Stimulated activated CD8-positive, alpha-beta memory T cell treated with anti-CD3 and anti-CD28 coated beads, Interleukin-7, amount 100 ng/mL, for 24 hours (primary cell): ENCODE data around the gene PI4KA.
"Not testable (repeated sequence)": the region's sequence is repeated elsewhere in the genome, so short reads cannot be mapped to it uniquely, and the experiment has no call there.

Experiments
- DNase-seq: peaks from one replicate; pipeline ENCODE4 v3.0.0-alpha.2; 2020; ENCODE audit warnings: low read depth

PI4KA gene

DNA sequence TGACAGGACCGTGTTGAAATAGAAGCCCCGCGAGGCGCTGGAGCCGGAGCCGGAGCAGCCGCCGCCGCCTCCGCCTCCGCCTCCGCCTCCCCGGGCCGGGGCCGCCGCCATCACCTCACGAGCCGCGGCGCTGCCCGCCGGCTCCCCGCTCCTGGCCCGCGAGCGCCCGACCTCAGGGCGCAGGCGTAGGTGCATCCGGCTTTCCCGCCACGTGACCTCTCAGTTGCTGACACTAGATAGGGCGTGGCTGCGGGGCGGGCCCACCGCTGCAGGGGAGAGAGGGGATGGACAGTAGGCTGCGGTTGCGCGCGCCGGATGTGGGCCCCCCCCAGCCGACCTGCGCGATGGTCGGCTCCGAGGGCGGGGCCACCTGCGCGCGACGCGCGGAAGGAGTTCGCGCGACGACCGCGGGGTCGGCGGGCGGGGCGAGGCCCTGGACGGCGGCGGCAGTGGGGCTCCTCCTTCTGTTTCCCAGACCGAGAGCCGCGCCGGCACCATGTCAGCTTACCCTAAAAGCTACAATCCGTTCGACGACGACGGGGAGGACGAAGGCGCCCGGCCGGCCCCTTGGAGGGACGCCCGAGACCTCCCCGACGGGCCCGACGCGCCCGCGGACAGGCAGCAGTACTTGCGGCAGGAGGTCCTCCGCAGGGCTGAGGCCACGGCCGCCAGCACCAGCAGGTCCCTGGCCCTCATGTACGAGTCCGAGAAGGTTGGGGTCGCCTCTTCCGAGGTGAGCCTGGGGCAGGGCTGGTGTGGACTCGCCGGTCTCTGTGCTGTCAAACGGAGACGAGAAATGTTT lies at the start of gene PI4KA, which contains the start of gene SNAP29:
TSS of gene PI4KA (minus strand) at position 197 of the 802 bp plus-strand sequence. CDS start at position 111, 86 bp downstream.
TSS of gene SNAP29 (plus strand) at position 393 of the 802 bp plus-strand sequence. CDS start at position 497, 104 bp downstream.
- DNase-seq, result peak; percentile 96

DNA sequence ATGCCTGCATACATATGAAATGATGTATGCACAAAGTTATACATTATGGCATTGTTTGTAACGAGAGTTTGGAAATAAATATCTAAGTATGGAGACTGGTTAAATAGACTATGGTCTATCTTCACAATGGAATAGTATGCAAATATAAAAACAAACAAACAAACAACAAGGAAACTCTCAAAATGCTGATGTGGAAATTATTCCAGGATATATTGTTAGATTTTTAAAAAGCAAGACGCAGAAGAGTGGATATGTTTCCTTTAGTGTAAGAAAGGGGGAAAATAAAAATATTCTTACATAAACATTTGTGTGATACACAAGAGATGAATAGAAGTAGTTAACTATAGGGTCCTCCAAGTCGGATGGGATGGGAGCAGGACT lies 47.8 kb upstream of the PI4KA start:
- DNase-seq, result no peak

DNA sequence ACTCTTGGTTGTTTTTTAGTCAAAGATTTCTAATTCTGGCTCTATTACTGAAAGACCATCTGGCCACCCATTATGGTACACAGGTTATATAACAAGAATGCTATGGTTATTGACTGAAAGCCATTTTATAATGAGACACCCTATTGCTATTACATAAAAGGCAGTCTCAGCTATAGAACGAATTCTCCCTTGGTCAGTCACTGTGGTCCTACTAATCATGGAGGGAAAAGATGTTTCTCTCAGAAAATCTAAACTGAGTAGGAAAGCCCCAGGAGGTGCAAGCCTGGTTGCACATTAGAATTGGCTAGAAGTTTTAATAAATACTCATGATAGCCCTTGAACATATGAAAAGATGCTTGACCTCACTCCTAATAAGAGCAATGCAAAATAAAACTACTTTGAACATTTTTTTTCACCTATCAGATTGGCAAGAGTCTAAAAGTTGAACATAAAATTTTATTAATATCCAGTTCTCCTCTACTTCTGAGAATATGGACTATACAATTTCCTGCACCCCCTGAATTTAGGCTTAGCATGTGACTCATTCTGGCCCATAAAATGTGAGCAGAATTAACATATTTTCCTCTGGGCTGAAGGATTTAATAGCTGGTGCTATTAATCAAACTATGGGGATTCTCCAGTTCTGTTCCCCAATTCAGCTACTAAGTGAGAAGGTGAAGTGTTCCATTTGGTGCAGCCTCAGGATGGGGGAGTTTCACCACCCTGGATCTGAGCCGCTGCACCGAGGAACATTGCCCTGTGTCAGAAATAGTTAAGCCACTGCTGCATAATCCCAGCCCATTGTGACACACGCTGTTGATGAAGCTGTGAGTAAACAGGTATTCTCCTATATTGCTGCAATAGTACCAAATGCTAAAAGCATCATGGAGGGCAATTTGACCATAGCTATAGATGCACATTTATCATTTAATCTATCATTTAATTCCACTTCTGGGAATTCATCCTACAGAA lies 47.1 kb upstream of the PI4KA start:
- DNase-seq, result no peak

DNA sequence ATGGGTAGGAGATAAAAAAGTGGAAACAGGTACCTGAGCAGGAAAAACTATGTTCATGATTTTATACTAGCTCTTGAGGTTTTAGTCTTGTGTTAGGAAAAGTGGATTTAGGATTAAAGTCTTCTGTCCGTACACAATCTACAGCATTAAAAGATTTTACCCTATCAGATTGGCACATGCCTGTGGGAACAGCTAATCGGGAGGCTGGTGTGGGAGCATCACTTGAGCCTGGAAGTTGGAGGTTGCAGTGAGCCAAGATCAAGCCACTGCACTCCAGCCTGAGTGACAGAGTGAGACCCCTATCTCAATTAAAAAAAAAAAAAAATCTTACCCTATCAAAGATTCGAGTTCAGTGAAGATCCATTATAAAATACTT lies 46.4 kb upstream of the PI4KA start:
- DNase-seq, result no peak

DNA sequence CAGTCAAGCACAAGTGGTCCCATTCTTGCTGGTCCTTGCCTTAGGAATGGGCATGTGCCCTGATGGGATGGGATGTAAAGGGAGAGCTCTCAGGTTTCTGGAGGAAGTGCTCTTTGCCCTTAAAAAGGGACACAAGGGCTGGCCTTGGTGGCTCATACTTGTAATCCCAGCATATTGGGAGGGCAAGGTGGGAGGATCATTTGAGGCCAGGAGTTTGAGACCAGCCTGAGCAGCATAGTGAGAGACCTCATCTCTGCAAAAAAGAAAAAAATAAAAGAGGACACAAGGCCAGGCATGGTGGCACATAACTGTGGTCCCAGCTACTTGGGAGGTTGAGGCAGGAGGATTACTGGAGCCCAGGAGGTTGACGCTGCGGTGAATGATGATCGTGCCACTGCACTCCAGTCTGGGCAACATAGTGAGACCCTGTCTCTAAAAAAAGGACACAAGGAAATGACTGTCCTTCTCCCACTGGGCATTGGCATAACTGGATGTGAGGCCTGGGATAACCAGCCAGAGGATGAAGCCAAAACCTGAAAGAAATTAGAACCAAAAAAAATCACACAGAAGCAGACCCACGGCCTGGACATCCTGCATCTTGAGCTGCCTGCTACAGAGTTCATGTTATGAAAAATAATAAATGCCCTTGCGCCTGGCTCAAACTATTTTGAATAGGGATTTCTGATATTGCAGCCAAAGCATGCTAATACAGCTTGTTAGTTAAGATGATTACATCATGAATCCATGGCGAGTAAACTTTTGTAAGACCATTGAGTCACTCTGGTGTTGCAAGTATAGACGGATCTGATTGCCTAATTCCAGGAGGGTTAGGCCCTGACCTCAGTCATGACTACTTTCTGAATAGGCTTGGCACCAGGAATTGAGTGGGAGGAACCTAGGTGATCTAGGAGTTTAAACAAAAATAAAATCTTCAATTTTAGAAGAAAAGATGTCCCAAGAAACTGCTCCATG lies 45.7 kb upstream of the PI4KA start:
- no peak for DNase-seq

DNA sequence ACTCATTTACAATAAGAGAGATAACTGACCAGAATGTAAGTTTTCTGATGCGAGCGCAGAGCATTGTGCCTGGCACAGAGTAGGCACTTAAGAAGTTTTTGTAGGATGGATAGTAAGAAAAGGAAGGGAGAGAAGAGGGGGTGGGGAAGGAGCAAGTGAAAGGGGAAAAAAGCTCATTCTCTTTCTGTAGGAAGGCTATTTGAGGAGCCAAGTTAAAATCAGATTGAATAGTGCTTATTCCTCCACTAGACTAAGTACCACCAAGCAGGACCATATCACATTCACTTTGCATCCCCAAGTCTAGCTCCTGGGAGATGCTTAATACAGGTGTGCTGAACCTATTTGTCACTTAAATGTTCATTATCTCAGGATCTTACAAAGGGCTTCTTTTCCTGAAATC lies 44.5 kb upstream of the PI4KA start:
- DNase-seq, result no peak

DNA sequence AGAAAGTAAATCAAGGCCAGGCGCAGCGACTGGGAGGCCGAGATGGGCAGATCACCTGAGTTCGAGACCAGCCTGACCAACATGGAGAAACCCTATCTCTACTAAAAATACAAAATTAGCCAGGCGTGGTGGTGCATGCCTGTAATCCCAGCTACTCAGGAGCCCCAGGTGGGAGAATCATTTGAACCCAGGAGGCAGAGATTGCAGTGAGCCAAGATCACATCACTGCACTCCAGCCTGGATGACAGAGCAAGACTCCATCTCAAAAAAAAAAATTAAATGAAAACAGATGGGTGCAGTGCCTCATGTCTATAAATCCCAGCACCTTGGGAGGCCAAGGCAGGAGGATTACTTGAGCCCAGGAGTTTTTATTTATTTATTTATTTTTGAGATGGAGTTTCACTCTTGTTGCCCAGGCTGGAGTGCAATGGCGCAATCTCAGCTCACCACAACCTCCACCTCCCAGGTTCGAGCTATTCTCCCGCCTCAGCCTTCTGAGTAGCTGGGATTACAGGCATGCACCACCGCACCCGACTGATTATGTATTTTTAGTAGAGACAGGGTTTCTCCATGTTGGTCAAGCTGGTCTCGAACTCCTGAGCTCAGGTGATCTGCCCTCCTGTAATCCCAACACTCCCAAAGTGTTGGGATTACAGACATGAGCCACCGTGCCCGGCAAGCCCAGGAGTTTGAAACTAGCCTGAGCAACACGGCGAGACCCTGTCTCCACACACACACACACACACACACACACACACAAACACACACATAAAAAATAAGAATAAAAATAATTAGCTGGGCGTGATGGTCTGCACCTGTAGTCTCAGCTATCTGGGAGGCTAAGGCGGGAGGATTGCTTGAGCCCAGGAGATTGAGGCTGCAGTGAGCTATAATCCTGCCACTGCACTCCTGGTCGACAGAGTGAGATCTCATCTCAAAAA lies 42.8 kb upstream of the PI4KA start:
- not testable (repeated sequence) for DNase-seq

DNA sequence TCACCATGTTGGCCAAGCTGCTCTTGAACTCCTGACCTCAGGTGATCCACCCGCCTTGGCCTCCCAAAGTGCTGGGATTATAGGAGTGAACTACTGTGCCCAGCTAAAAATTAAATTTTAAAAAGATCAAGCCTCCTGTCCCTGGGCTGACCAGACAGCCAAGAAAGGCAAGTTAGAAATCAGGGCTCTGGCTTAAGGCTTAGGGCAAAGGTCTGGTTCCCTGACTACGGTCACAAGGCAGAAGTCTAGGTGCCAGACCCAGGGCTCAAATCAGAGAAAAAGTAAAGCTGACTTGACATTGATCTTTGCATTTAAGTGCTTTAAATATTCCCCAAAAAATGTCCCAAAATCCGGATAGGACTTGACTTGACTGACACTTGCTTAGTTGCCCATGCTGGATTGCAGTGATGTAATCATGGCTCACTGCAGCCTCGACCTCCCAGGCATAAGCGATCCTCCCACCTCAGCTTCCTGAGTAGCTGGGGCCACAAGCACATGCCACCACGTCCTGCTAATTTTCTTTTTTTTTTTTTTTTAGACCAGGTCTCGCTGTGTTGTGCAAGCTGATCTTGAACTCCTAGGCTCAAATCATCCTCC lies 41.3 kb upstream of the PI4KA start:
- no peak for DNase-seq

DNA sequence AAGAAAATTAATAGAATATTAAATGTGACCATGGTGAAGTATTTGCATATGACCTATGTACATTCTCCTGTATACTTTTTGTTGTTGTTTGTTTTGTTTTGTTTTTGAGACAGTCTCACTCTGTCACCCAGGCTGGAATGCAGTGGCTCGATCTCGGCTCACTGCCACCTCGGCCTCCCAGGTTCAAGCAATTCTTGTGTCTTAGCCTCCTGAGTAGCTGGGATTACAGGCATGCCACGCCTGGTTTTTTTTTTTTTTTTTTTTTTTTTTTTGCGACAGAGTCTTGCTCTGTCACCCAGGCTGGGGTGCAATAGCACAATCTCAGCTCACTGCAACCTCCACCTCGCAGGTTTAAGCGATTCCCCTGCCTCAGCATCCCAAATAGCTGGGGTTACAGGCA lies 39.1 kb upstream of the PI4KA start:
- not testable (repeated sequence) for DNase-seq

DNA sequence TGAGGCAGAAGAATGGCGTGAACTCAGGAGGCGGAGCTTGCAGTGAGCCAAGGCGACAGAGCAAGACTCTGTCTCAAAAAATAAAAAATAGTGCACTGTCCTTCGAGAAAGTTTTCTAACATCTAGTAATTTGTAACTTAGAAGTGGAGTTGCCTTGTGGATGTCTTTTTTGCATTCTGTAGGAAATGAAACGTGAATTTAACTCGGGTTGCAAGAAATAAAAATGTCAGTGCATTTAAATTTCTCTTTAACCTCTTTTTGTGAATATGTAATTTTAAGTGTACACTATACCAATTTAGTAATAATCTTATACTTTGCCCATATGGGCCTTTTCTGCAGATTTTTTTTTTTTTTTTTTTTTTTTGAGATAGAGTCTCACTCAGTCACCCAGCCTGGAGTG lies 32.4 kb upstream of the PI4KA start:
- DNase-seq, result no peak

DNA sequence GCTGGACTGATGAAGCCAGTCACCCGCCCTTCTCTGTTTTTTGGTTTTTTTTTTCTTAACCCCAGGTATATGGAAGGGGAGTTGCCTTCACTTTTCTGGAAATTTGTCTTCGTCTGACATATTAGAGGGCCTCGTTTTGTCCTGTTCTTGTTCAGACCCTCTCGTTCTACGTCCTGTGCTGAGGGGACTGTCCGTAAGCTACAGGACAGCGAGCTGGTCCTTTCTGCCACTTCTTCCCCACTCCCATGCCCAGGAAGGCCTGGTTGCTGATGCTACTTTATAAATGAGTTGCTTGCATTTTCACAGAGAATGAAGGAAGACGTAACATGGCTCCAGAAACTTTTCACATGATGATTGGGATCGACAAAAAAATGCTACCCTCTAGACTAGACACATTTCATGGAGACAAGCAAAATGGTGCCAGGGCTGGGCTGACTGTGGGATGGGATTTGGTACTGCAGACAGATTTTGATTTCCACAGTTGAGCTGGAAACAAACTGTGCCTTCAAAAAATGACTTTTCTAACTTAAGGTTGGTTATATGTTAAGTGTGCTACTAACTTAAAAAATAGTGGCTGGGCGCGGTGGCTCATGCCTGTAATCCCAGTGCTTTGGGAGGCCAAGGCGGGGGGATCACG lies 31.4 kb upstream of the PI4KA start:
- no peak for DNase-seq

DNA sequence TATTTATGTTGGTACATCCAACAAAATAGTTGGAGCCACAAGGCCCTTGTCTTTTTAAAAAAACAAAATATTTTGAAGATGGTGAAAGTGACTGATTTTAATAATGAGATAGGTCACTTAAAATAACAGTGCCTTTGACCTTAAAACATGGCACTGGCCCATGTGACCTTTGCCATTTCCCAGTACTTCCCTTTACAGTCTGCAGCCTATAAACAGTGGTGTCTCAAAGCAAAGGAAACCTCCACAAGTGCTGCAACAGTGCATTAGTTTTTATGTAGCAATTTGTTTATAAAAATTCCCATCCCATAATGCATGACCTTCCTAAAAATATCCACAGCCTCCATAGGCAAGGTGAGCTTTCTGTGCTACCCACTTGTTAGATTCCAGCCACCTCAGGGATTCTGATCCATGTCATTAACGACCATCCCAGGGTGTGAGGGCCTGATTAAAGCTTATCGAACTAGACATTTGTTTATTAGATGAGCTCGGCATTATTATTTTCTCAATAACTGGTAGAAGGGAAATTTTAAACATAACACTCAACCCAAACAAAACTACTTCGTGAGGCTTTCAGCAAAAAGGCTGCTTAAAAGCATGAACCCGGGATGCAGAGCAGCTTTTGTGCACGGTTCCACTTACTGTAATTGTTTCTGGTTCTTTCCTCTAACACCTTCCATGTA lies 30.6 kb upstream of the PI4KA start:
- no peak for DNase-seq

DNA sequence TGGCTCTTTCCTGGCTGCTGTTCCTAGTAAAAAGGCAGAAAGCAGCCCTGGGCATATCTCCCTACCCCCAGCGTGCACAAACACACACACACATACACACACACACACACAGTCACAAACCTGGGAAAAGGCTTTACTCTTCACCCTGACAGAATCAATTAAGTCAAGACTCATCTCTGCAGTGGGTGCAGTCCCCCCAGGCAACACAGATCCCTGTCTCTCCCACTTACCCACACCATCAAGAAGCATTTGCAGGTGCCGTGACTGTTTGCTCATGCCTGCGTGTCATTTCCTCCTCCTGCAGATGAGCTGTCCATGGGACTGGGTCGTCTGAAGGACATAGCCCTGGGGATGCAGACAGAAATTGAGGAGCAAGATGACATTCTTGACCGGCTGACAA lies 28.8 kb upstream of the PI4KA start:
- DNase-seq, result no peak

DNA sequence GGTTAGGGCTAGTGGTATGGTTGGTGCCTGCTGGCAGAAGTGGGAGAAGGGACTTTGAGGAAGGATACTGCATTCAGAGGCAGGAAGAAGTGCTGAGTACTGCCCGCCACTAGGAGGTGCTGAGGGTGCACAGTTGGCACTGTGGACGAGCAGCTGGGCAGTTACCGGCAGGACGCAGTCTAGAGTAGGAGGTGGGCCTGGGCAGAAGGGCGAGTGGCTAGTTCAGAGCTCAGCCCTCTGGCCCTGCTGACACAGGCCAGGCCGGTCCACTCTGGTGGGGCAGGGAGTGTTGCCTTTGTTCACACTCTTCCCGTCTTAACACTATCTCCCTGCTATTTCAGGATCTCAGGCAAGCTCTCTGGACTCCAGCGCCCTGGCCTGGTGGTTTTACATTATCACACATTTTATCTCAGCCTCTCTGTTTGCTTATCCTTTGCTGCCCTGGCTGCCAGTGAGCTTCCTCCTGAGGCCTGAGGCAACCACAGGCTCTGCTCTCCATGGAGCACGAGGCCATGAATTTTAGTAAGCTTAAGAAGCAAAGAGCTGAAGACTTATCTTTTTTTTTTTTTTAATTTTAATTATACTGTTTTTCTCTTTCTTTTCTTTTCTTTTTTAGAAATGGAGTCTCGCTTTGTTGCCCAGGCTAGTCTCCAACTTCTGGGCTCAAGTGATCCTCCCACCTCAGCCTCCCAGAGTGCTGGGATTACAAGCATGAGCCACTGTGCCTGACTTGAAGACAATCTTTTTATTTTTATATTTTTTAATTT lies 27.1 kb upstream of the PI4KA start:
- DNase-seq, result peak; percentile 5

DNA sequence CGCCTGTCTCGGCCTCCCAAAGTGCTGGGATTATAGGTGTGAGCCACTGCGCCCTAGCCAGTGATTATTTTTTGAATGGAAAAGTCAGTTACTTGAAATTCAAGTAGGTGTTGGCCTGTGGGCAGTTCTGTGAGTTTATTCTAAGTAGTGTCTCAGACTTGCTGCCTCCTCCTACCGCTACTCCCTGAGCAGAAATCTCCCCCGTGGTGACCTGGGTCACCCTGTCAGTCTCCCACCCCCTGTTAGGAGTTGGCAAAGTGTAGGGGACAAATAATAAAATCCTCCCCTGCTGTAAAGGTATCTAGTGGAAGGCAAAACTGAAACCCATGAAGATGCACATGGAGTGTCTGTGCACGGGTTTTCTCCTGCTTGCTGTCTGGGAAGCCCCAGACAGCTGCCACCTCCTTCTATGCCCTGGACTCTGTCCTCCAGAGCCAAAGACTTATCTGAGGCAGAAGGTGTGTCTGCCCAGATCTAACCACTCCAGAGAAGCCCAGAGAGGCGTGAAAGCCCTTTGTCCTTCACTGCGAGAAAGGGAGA lies 26.5 kb upstream of the PI4KA start:
- DNase-seq, result no peak

DNA sequence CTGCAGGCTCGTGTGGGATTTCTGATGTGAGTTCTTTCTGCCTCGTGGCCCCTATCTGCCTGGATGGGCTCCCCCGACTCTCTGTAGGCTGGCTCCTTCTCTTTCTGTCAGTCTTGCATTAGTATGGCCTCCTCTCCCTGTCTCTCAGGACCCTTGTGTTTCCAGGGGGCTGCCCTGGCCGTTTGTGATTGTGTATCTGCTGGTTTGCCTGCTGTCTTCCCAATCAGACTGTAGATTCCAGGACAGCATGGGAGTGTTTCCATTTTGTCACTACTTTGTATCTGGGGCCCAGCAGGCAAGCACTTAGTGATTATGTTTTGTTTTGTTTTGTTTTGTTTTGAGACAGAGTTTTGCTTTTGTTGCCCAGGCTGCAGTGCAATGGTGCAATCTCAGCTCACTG lies 25.8 kb upstream of the PI4KA start:
- no peak for DNase-seq

DNA sequence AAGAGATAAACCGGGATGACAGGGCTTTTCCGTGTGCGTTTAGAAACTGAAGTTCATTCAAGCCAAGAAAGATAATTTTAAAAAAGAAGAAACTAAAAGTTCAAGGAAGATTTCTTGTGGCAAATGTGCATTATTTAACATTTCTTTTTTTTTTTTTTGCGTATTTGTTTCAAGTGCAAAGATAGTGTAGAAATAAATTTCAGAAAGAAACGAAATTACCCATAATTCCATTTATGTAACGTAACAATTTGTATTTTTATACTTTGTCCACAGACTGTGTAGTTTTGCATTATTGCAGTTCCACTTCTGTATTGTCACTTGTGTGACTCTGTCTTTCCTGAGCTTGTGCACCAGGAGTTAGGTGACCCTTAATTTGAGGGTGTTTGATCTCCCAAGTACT lies 24.2 kb upstream of the PI4KA start:
- no peak for DNase-seq
